Loucy (cell line): ENCODE results near the gene ZCWPW1.
"Not testable (repeated sequence)": the region's sequence is repeated elsewhere in the genome, so short reads cannot be mapped to it uniquely, and the experiment has no call there.

Experiments used
- EZH2phosphoT487 ChIP-seq: fragments of 200-600 bp; IDR thresholded peaks from 2 replicates; pipeline ENCODE4 v1.6.1; 2018; ENCODE audit warnings: antibody characterized with exemption, mild to moderate bottlenecking, moderate library complexity, borderline replicate concordance
- TF ChIP-seq, protein P1 (sequence below): fragments of 200-600 bp; sonication (generic); conservative IDR thresholded peaks from 2 replicates; pipeline ENCODE4 v1.5.1; 2014; ENCODE audit warnings: mild to moderate bottlenecking, antibody characterized with exemption, low read length

DNA sequence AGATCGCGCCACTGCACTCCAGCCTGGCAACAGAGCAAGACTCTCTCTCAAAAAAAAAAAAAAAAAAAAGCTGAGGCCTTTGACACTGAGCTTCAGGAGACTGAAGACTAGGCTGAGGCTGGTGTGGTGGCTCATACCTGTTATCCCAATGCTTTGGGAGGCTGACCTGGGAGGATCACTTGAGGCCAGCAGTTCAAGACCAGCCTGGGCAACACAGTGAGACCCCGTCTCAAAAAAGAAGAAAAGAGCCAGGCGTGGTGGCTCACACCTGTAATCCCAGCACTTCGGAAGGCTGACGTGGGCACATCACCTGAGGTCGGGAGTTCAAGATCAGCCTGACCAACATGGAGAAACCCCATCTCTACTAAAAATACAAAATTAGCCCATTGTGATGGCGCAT, 18.9 kb upstream of the ZCWPW1 start:
- TF ChIP-seq, protein P1, sequence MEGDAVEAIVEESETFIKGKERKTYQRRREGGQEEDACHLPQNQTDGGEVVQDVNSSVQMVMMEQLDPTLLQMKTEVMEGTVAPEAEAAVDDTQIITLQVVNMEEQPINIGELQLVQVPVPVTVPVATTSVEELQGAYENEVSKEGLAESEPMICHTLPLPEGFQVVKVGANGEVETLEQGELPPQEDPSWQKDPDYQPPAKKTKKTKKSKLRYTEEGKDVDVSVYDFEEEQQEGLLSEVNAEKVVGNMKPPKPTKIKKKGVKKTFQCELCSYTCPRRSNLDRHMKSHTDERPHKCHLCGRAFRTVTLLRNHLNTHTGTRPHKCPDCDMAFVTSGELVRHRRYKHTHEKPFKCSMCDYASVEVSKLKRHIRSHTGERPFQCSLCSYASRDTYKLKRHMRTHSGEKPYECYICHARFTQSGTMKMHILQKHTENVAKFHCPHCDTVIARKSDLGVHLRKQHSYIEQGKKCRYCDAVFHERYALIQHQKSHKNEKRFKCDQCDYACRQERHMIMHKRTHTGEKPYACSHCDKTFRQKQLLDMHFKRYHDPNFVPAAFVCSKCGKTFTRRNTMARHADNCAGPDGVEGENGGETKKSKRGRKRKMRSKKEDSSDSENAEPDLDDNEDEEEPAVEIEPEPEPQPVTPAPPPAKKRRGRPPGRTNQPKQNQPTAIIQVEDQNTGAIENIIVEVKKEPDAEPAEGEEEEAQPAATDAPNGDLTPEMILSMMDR: not testable (repeated sequence)
- not testable (repeated sequence) for TF ChIP-seq EZH2phosphoT487
